ENCODE measurements around the gene MUC13.

MUC13 gene

GRCh38 chr3:124965413-124965812 is 30.9 kb upstream of the MUC13 start:
- H3K36me3 ChIP-seq (ENCODE audit: control insufficient read depth in 1 of 2, insufficient read depth in 2 of 2, low read depth in 1 of 2, low read length in 2 of 2), result peaks cover 26 to 36% of the 10 kb centered on the region in 2 experiments
- H3K23ac ChIP-seq (ENCODE audit: low read length in 2 of 2), result no peak overlapping the region
- no peak overlapping the region for H2AK5ac ChIP-seq (ENCODE audit: low read length, severe bottlenecking)
- no peak for DNase-seq
- no peak overlapping the region for H3K4ac ChIP-seq (ENCODE audit: low read depth in 1 of 2, low read length in 2 of 2)
- H3K14ac ChIP-seq (ENCODE audit: low read length in 2 of 2), result no peak overlapping the region
- peaks cover 8% of the 10 kb centered on the region for H3K79me1 ChIP-seq (replicated peaks; ENCODE audit: low read length, poor library complexity, severe bottlenecking)
- H2BK120ac ChIP-seq (ENCODE audit: low read depth, low read length), result no peak overlapping the region
- H3K18ac ChIP-seq (ENCODE audit: low read depth in 1 of 2, low read length in 2 of 2), result no peak overlapping the region
- no peak overlapping the region for H3K27ac ChIP-seq (ENCODE audit: low read length, poor library complexity, severe bottlenecking)
- no peak overlapping the region for H4K91ac ChIP-seq (ENCODE audit: low read length)
- no peak overlapping the region for H3K4me2 ChIP-seq (ENCODE audit: low read length, poor library complexity, severe bottlenecking)
- H3K4me3 ChIP-seq (ENCODE audit: insufficient read depth in 1 of 2, low read depth in 1 of 2, low read length in 2 of 2), result no peak overlapping the region
- no peak overlapping the region for H2BK12ac ChIP-seq (ENCODE audit: low read length in 2 of 2)
- H3K9me3 ChIP-seq (ENCODE audit: control insufficient read depth, low read length), result no peaks in the 10 kb centered on the region
- no peak overlapping the region for H2AFZ ChIP-seq (ENCODE audit: low read depth, low read length)
- no peak overlapping the region for H2BK5ac ChIP-seq (ENCODE audit: low read depth, low read length, poor library complexity, severe bottlenecking)
- H3K27me3 ChIP-seq (ENCODE audit: control insufficient read depth in 1 of 2, insufficient read depth in 1 of 2, low read length in 2 of 2), result no peaks in the 10 kb centered on the region
- WGBS, result no CpG with 5 or more reads among the region's 1 CpG
- no peak overlapping the region for H3K9ac ChIP-seq (ENCODE audit: low read length)
- peaks cover 8% of the 10 kb centered on the region for H3K4me1 ChIP-seq (ENCODE audit: control insufficient read depth, insufficient read depth, low read depth, low read length)
- H2BK15ac ChIP-seq (ENCODE audit: low read depth, poor library complexity, severe bottlenecking), result no peak overlapping the region
- no peak overlapping the region for H4K8ac ChIP-seq (ENCODE audit: low read length)

DNA sequence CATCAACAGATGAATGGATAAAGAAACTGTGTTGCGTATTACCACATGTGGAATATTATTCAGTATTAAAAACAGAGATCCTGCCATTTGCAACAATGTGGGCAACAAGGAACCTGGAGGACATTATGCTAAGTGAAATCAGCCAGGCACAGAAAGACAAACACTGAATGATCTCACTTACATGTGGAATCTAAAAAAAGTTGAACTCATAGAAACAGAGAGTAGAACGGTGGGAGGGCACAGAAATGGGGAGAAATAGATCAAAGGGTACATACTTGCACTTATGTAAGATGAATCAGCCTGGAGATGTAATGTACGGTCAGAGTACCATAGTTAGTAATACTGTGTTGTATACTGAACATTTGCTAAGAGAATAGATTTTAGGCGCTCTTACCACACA is 29.8 kb upstream of the MUC13 start:
- Histone ChIP-seq H2AK5ac (ENCODE audit: low read length, severe bottlenecking) (no peak overlapping the region), H3K27ac (ENCODE audit: low read length, poor library complexity, severe bottlenecking) (no peak overlapping the region), H4K8ac (ENCODE audit: low read length) (no peak overlapping the region), H3K36me3 (ENCODE audit: control insufficient read depth in 1 of 2, insufficient read depth in 2 of 2, low read depth in 1 of 2, low read length in 2 of 2) (peaks cover 18 to 25% of the 10 kb centered on the region in 2 experiments), H2BK15ac (ENCODE audit: low read depth, poor library complexity, severe bottlenecking) (no peak overlapping the region), H3K18ac (ENCODE audit: low read depth in 1 of 2, low read length in 2 of 2) (no peak overlapping the region), H3K14ac (ENCODE audit: low read length in 2 of 2) (no peak overlapping the region), H3K9ac (ENCODE audit: low read length) (no peak overlapping the region), H3K9me3 (ENCODE audit: control insufficient read depth, low read length) (no peaks in the 10 kb centered on the region), H2BK5ac (ENCODE audit: low read depth, low read length, poor library complexity, severe bottlenecking) (no peak overlapping the region), H3K4ac (ENCODE audit: low read depth in 1 of 2, low read length in 2 of 2) (no peak overlapping the region), H3K4me3 (ENCODE audit: insufficient read depth in 1 of 2, low read depth in 1 of 2, low read length in 2 of 2) (no peak overlapping the region), H3K79me1 (replicated peaks; ENCODE audit: low read length, poor library complexity, severe bottlenecking) (peaks cover 6% of the 10 kb centered on the region), H3K4me2 (ENCODE audit: low read length, poor library complexity, severe bottlenecking) (no peak overlapping the region), H2AFZ (ENCODE audit: low read depth, low read length) (no peak overlapping the region), H3K23ac (ENCODE audit: low read length in 2 of 2) (no peak overlapping the region), H2BK12ac (ENCODE audit: low read length in 2 of 2) (no peak overlapping the region), H2BK120ac (ENCODE audit: low read depth, low read length) (no peak overlapping the region), H3K4me1 (ENCODE audit: control insufficient read depth, insufficient read depth, low read depth, low read length) (peaks cover 5% of the 10 kb centered on the region), H4K91ac (ENCODE audit: low read length) (no peak overlapping the region), H3K27me3 (ENCODE audit: control insufficient read depth in 1 of 2, insufficient read depth in 1 of 2, low read length in 2 of 2) (no peaks in the 10 kb centered on the region)
- peak; percentile 29 for DNase-seq
- 47% methylated on average over 1 of the region's 4 CpGs for WGBS

DNA sequence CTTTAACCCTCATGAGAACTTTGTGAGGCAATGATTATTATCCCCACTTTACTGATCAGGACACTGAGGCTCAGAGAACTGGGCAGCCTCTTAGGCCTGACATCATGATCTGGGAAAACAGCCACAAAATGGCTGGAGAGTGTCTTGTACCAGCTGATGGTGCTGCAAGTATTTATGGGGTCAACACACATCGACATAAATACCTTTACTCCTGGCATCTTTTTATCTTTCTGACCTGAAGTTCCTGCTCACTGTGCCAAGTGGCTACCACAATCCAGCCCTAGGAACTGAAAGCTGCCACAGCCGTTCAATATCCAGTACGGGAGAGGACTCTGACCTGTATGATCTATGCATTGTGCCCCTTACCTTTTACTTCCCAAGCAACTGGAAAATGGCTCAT is 29.2 kb upstream of the MUC13 start:
- Histone ChIP-seq H2BK120ac (ENCODE audit: low read depth, low read length) (no peak overlapping the region), H3K4me3 (ENCODE audit: insufficient read depth in 1 of 2, low read depth in 1 of 2, low read length in 2 of 2) (no peak overlapping the region), H3K4me2 (ENCODE audit: low read length, poor library complexity, severe bottlenecking) (no peak overlapping the region), H2AK5ac (ENCODE audit: low read length, severe bottlenecking) (no peak overlapping the region), H3K27ac (ENCODE audit: low read length, poor library complexity, severe bottlenecking) (no peak overlapping the region), H2BK15ac (ENCODE audit: low read depth, poor library complexity, severe bottlenecking) (no peak overlapping the region), H4K8ac (ENCODE audit: low read length) (no peak overlapping the region), H3K79me1 (replicated peaks; ENCODE audit: low read length, poor library complexity, severe bottlenecking) (peaks cover 5% of the 10 kb centered on the region), H3K9me3 (ENCODE audit: control insufficient read depth, low read length) (no peaks in the 10 kb centered on the region), H3K36me3 (ENCODE audit: control insufficient read depth in 1 of 2, insufficient read depth in 2 of 2, low read depth in 1 of 2, low read length in 2 of 2) (peaks cover 13 to 19% of the 10 kb centered on the region in 2 experiments), H3K9ac (ENCODE audit: low read length) (no peak overlapping the region), H4K91ac (ENCODE audit: low read length) (no peak overlapping the region), H2BK12ac (ENCODE audit: low read length in 2 of 2) (no peak overlapping the region), H3K14ac (ENCODE audit: low read length in 2 of 2) (no peak overlapping the region), H3K18ac (ENCODE audit: low read depth in 1 of 2, low read length in 2 of 2) (no peak overlapping the region), H2AFZ (ENCODE audit: low read depth, low read length) (no peak overlapping the region), H3K4ac (ENCODE audit: low read depth in 1 of 2, low read length in 2 of 2) (no peak overlapping the region), H2BK5ac (ENCODE audit: low read depth, low read length, poor library complexity, severe bottlenecking) (no peak overlapping the region), H3K4me1 (ENCODE audit: control insufficient read depth, insufficient read depth, low read depth, low read length) (peaks cover 5% of the 10 kb centered on the region), H3K23ac (ENCODE audit: low read length in 2 of 2) (no peak overlapping the region), H3K27me3 (ENCODE audit: control insufficient read depth in 1 of 2, insufficient read depth in 1 of 2, low read length in 2 of 2) (no peaks in the 10 kb centered on the region)
- no peak for DNase-seq
- 91% methylated on average over 3 of the region's 3 CpGs for WGBS

GRCh38 chr3:124962403-124962940 is 27.9 kb upstream of the MUC13 start:
- no peak overlapping the region for H4K8ac ChIP-seq (ENCODE audit: low read length)
- no peak overlapping the region for H2BK15ac ChIP-seq (ENCODE audit: low read depth, poor library complexity, severe bottlenecking)
- peaks cover 5% of the 10 kb centered on the region for H3K4me1 ChIP-seq (ENCODE audit: control insufficient read depth, insufficient read depth, low read depth, low read length)
- H2AK5ac ChIP-seq (ENCODE audit: low read length, severe bottlenecking), result no peak overlapping the region
- H3K9ac ChIP-seq (ENCODE audit: low read length), result no peak overlapping the region
- peak; percentile 34 for DNase-seq
- H3K27ac ChIP-seq (ENCODE audit: low read length, poor library complexity, severe bottlenecking), result no peak overlapping the region
- no peaks in the 10 kb centered on the region for H3K9me3 ChIP-seq (ENCODE audit: control insufficient read depth, low read length)
- H4K91ac ChIP-seq (ENCODE audit: low read length), result no peak overlapping the region
- H2BK5ac ChIP-seq (ENCODE audit: low read depth, low read length, poor library complexity, severe bottlenecking), result no peak overlapping the region
- no peak overlapping the region for H2BK120ac ChIP-seq (ENCODE audit: low read depth, low read length)
- no peak overlapping the region for H2AFZ ChIP-seq (ENCODE audit: low read depth, low read length)
- H3K4ac ChIP-seq (ENCODE audit: low read depth in 1 of 2, low read length in 2 of 2), result no peak overlapping the region
- no peak overlapping the region for H2BK12ac ChIP-seq (ENCODE audit: low read length in 2 of 2)
- no peak overlapping the region for H3K4me2 ChIP-seq (ENCODE audit: low read length, poor library complexity, severe bottlenecking)
- peaks cover 1 to 6% of the 10 kb centered on the region in 2 experiments for H3K36me3 ChIP-seq (ENCODE audit: control insufficient read depth in 1 of 2, insufficient read depth in 2 of 2, low read depth in 1 of 2, low read length in 2 of 2)
- no peak overlapping the region for H3K14ac ChIP-seq (ENCODE audit: low read length in 2 of 2)
- whole genome bisulfite sequencing, result 100% methylated on average over 1 of the region's 2 CpGs
- H3K79me1 ChIP-seq (replicated peaks; ENCODE audit: low read length, poor library complexity, severe bottlenecking), result peaks cover 5% of the 10 kb centered on the region
- H3K18ac ChIP-seq (ENCODE audit: low read depth in 1 of 2, low read length in 2 of 2), result no peak overlapping the region
- H3K23ac ChIP-seq (ENCODE audit: low read length in 2 of 2), result no peak overlapping the region
- no peak overlapping the region for H3K4me3 ChIP-seq (ENCODE audit: insufficient read depth in 1 of 2, low read depth in 1 of 2, low read length in 2 of 2)
- no peaks in the 10 kb centered on the region for H3K27me3 ChIP-seq (ENCODE audit: control insufficient read depth in 1 of 2, insufficient read depth in 1 of 2, low read length in 2 of 2)
